Activated CD4-positive, alpha-beta T cell treated with anti-CD3 and anti-CD28 coated beads, Interleukin-2, Interleukin-6, amounts not matched to agents 100 ng/mL and 50 ng/mL, durations not matched to agents 16 hours and 8 hours (primary cell): ENCODE measurements around the gene PACSIN2.
A peak's percentile ranks its signal among the peaks of the same experiment; 100 is the strongest.
"Not testable (repeated sequence)": the region's sequence is repeated elsewhere in the genome, so short reads cannot be mapped to it uniquely, and the experiment has no call there.

Experiments
- DNase-seq: peaks from one replicate; pipeline ENCODE4 v3.0.0-alpha.2; 2020

The PACSIN2 gene

DNA sequence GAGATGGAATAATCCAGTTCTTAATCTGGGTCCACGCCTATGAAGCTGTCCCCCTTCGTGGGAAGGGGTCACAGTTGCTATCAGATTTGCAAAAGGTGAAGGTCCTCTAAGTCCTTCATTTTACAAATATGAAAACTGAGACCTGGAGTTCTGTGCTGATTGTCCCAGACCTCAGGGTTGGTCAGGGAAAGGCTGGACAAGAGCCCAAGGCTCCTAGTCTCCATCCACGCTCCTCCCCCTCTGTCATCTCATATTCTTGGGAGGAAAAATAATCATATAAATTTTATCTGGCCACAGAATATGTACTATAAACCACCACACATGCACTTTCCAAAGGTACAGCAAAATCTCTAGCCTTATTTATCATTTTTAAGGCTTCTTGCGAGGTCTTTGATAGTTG is 5.5 kb downstream of the PACSIN2 start:
- DNase-seq = no peak

DNA sequence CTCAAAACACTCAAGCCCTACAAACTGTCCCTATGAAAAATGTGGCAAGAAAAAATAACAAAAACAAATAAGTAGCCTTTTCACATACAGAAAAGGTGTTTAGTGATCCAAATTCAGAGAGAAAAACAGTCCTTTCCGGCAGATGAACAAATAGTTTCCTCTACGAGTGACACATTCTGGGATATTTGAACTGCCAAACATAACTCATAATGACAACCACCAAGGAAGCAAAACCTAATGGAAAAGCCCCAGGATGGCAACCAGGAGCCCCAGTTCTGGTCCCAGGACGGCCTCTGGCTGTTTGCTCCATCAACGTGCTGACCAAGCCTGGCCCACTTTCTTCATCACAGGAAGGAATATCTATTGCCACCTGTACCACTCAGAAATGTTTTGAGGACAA is 6.0 kb downstream of the PACSIN2 start:
- no peak for DNase-seq

DNA sequence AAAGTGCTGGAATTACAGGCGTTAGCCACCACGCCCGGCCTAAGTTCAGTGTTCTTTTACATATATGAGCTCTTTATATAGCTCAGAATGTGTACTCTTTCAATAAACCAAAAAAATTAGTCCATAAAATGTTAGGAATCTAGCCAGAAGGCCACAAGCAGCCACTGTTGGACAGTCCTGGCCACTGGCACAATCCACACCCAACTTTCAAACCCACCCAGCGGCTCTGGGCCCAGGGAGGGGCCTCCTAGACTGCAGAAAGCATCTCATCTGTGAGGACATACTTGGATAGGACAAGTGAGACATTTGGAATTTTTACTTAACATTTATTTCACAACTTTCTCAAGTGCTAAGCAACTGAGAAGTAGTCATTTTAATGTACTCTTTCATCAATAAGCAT is 6.4 kb downstream of the PACSIN2 start:
- DNase-seq = no peak

DNA sequence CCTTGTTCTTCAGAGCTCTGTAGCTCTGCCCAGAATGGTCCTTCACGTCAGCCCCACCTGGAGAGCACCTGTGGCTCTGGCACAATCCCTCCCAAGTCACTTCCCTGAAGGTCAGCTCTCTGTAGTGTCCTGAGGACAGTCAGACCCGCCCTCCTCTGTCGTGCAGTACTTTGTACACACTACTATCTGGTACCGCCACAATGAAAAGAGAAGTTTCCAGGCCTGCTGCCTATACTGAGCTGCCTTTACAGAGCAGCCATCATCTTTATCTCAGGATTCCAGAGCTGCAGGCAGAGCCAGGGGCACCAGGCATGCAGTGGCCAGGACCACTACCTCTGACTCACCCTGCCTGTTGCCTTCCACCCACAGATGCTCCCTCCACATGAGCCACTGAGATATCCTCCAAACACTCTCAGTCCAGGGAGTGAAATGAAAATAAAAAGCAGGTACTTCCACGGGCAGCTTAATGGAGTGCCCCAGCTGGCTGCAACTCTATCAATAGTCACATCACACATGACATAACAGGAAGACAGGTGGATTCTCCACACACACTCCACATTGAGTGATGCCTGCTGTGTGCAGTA is 7.3 kb downstream of the PACSIN2 start:
- DNase-seq = no peak

DNA sequence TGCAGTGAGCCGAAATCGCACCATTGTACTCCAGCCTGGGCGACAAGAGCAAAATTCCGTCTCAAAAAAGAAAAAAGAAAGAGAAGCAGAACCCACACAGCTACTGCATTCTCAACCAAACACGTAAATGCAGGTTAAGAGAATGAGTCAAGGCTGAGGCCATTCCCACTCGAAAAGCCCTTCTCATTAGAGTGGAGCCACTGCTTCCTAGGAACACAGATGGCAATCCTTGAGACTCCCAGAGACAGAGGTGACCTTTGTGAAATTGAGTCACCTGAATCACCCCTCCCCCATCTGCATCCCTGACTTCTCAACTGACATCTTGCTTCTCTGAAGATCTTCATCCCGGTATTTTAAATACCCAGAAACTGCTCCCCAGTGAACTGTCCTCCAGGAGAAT is 8.2 kb downstream of the PACSIN2 start:
- DNase-seq = no peak

DNA sequence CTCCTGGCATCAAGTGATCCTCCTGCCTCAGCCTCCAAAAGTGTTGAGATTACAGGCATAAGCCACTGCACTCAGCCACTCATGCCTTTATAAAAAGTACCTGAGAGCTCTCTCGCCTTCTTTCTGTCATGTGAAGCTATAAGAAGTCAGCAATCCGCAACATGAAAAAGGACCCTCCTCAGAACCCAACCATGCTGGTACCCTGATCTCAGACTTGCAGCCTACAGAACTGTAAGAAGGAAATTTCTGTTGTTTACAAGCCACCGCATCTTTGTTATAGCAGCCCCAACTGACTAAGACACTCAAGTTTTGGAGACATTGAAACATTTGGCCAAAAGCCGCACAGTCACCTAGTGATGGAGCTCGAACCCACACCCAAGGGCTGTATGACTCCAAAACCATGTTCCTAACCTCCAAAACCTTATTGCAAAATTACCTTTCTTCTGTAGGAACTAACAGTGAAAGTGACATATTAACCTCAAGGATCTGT is 8.9 kb downstream of the PACSIN2 start:
- DNase-seq = no peak

DNA sequence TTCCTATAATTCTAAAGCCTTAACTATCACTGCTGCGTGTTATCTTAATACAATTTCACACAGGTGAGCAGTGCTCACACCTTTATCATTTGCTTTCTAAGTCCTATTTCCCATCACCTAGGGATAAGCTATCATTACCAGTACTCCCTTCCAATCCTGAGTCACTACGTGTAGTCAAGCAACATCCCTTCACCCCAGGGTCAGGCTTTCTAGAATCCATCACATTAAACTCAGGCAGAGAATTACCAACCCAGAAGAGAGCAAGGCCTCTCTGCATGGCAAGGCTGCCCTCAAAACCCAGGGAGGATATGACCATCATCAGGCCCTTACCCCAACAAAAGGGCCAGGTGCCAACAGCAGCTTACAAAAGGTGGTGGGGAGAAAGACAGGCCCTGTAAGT is 9.8 kb downstream of the PACSIN2 start:
- no peak for DNase-seq

DNA sequence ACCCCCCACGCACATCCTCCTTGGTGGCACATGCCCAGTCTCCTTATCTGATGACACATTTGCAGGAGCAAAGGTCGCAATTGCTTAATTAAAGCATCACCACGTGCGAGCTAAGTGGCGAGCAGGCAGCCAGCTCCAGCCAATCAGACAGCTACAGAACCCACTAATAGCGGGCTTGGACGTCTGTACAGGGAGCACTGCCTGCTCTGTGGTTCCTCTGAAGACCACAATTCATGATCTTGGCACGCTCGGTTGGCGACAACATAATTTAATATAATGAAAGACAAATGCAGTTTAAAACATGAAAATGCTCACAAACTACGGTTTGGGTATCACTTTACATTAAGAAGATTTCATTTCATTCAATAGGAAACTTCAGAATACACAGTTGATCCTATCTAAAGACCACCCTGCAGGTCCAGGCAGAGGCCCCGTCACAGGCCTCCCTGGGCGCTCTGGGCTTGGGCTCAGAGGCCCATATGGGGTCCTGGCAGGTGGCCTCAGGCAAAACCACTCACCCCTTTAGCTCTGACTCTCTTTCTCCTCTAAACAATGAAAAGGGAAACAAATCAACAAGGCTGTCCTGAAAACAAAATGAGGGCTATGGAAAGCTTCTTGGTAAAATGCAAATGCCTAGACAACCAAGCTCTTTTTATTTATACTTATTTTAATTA is 10.4 kb downstream of the PACSIN2 start:
- DNase-seq = no peak

DNA sequence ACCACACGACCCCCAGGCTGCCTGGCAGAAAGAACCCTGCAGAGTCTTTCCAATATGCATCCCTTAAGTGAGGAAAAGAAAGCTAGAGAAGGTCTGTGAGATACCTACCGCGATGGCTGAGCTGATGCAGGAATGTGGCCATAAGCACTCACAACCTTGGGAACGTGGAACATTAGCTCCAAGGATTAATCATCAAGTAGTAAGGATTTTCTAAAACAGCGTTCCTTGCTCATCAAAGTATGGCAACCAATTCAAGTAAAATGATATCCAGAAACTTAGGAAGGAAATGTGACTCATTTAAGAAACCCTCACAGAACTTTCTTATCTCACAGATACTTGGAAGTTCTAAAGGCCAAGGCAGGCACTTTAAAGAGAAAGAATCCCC is 12.8 kb downstream of the PACSIN2 start:
- DNase-seq = peak; percentile 32

DNA sequence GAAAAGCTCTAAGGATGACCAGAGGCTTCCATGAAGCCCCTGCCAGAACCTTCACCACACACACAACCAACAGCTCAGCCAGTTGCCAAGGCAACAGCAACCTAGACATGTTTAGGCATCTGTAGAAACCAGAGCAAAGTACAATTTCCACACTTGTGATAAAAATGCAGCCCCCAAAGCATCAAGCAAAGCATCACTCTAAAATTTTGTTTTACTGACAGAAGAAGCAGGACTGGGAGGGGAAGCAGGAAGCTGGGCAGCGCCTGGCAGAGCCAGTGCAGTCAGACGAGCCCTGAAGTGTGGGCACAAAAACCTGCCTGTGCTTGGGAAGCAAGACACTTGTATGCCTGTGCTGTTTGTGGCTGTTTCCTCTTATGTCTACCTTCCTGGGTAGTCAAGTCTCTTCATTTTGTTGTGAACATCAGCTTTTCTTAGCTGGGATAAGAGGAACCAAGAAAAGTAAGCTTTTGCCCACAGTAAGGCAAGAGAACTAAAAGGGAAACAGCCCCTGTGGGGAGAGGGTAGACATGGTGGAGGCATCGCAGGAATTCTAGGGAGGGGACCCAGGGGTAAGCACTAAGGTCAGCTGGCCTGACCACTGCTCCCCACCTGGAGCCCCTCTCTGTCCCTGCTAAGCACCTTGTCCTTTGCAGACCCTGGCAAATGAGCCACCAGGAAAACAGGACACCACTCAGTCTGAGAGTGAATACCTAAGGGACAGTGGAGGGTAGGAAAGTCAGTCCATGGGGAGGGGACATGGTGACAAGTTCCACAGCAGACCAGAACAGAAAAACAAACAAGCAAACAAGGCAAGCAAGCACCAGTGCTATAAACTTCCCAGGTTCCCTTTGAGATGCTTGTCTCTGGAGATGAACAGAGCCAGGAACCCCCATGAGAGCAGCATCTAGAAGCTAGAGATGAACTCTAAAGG is 13.4 kb downstream of the PACSIN2 start:
- peak; percentile 34 for DNase-seq

DNA sequence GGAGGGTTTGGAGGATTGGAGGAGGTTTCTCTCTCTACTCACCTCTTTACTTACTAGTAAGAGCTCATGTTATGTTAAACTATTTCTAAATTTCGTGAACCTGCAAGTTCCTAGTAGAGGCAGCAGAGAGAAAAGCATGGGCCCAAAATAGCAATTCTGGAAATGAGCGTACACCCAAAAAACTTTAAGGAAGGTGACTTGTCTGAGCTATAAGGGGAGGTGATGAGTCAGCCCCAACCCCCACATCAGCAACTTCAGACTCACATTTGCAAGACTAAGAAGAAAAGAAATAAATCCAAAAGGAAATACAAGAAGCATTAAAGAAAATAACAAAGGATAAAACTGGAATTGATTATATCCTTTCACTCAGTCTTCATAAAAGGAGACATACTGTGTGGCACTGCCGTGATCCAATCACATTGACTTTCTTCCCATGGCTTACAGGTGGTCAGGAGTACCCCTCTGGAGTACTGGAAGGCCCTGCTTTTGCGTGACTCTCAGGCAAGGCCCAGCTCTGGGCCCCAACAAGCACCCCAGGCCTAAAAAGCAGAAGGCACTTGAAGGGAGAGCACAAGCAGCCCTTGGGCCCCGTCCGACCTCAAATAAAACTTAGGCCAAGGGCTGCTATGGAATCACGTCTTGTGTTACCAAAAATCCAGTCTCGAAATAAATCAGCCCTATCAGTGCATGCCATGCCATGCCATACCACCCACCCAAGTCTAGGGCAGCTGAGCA is 14.3 kb downstream of the PACSIN2 start:
- peak; percentile 78 for DNase-seq

DNA sequence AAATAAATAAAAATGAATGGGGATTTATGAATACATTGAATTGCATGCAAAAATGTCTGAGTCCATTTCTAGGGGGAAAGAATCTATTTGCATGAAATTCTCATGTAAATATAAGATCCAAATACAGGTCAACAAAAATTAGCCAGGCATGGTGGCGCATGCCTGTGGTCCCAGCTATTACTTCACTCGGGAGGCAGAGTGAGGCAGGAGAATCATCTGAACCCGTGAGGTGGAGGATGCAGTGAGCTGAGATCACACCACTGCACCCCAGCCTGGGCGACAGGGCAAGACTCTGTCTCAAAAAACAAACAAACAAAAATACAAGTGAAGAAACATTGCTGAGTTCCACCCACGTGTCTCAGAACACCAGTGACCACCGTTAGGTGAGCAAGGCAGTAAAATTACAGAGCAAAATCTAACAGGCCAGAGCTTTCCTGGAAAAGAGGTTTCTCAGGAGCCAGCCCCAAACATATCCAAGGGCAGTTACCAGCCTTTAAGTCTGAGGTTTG is 17.3 kb downstream of the PACSIN2 start:
- DNase-seq = no peak

DNA sequence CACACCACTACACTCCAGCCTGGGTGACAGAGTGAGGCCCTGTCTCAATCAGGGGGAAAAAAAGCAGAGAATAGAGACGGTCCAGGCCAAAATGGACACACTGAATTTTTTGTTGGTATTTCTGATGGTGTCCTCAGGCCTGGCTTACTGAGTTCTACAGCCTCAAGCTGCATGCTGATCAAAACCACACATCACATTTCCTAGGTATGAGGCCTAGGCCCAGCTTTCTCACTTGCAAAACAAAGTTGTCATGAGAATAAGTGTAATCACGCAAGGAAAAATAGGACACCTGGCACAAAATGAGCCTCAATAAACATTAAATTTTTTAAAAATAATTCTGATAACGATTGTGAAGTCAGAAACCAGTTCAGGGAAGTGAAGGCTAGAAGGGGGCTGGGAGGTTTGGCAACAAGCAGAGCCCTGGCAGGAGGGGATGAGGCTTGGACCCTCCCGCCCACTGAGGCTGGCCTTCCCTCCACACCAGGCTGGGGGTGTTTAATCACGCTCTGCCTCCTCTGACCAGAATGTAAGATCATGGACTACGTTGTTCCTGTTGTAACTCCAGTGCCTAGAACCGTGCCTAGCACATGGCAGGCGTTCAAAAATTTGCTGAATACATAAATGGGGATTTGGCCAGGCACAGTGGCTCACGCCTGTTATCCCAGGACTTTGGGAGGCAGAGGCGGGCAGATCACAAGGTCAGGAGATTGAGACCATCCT is 18.1 kb downstream of the PACSIN2 start:
- DNase-seq = no peak

DNA sequence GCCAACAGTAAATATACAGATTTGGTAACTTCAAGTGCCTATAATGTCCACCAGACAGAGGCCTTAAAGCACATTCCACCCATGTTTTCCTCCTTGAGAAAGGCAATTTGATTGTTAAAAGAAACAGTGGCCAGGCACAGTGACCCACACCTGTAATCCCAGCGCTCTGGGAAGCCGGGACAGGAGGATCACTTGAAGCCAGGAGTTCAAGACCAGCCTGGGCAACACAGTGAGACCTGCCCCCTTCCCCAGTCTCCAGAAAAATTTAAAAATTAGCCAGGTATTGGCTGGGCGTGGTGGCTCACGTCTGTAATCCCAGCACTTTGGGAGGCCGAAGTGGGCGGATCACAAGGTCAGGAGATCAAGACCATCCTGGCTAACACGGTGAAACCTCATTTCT is 19.3 kb downstream of the PACSIN2 start:
- not testable (repeated sequence) for DNase-seq

DNA sequence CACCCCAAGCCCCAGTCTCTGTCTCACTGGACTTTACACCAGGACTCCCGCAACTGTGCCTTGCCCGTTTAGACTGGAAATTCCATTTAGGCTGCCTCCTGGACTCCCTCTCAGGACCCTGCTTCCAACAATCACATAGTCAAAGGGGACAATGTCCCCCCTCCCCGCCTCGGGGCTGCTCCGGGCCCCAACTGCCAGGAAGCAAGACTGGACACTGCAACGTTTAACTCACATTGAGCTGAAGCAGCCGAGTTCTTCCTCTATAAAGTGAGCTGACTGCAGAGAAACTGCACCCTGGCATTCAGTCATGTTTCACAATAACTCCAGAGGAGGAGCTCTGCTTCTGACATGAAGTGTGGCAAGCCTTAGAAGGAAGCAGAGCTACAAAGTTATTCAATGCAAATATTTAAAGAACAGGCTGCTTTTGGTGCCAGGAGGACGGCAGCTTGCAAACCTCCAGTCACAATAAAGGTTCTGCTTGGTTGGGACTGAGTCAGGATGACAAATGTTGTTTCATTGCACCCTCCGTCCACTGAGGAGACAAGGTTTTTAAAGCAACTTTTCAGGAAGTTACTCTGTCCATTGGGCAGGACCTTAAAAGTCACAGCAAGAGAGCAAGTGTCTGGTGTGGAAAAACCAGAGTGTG is 19.9 kb downstream of the PACSIN2 start:
- no peak for DNase-seq

DNA sequence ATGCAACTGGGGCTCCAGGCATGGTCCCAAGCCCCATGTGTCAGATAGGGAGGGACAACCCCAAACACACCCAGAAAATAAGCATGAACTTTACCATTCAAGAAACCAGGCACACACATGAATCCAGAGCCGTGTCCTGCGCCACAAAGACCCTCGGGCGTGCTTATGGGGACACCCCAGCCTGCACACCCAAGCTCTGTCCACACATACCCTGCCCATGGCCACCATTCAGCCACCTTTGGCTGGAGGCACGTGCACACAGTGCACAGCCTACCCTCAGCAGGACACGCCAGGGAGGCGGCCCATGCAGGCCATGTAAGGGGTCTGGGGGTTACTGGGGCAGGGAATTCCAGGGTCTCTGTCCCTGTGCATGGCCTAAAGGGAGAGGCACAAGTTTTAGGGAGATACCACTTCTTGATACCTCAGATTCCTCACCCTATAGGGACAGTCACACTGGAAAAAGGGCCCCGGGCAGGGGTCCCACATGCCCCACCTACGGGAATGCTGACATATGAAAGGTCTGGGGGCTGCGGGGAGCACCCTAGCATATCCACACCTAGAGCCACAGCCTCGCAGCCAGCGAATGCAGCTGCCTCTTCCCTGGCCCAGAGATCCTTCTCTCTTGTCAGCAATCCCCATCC is 20.6 kb downstream of the PACSIN2 start:
- no peak for DNase-seq

DNA sequence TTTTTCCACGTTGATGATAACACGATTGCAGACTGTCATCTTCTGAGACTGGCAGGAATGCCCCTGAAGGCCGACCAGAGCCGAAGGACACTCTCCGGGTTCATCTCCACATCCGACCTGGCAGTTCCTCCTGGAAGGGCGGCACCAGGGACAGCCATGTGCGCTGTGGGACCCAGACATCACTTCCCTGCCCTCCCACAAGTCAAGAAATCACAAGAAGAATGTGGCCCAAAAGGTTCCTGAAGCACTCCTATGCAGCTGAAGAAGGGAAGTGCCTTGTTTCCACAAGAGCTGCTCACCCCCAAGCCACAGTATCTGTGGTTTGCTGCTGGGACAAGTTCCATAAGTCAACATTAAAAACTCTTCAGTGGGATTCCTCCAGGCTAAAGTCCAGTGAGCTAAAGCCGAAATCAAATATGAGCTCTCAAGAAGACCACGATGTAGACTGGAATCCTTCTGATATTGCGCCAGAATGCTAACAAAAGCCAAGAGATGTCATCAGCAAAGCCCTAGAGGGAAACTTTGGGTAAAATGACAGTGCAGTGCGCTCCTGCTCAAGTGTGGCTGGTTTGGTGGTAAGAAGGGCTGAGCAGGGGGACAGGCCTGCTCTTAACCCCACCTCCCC is 21.2 kb downstream of the PACSIN2 start:
- DNase-seq = no peak

DNA sequence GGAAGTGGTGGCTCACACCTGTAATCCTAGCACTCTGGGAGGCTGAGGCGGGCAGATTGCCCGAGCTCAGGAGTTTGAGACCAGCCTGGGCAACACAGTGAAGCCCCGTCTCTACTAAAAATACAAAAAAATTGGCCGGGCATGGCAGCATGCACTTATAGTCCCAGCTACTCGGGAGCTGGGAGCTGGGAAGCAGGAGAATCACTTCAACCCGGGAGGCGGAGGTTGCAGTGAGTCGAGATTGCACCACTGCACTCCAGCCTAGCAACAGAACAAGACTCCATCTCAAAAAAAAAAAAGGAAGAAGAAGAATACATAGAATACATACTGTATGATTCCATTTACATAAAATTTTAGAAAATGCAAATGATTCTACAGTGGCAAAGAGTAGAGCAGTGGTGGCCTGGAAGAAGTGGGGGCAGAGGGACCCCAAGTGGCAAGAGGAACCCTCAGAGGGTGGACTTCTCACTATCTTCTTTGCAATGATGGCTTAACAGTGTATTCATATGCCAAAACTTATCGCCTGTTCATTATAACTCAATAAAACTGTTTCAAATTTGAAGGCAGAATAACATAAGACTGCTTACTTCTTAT is 22.0 kb downstream of the PACSIN2 start:
- DNase-seq = no peak

DNA sequence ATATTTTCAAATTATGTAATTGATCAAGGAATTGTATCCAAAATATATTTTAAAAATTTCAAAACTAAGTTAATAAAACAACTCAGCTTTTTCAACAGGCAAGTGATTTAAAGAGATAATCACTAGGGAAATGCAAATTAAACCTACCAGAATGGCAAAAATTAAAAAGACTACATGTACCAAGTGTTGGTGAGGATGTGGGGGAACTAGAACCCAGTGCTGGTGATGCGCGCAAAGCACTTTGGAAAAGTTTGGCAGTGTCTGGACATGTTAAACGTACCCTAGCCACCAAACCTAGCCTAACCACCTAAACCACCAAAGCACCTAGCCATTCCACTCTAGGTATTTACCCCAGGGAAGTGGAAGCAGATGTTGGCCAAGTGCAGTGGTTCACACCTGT is 22.9 kb downstream of the PACSIN2 start:
- no peak for DNase-seq

DNA sequence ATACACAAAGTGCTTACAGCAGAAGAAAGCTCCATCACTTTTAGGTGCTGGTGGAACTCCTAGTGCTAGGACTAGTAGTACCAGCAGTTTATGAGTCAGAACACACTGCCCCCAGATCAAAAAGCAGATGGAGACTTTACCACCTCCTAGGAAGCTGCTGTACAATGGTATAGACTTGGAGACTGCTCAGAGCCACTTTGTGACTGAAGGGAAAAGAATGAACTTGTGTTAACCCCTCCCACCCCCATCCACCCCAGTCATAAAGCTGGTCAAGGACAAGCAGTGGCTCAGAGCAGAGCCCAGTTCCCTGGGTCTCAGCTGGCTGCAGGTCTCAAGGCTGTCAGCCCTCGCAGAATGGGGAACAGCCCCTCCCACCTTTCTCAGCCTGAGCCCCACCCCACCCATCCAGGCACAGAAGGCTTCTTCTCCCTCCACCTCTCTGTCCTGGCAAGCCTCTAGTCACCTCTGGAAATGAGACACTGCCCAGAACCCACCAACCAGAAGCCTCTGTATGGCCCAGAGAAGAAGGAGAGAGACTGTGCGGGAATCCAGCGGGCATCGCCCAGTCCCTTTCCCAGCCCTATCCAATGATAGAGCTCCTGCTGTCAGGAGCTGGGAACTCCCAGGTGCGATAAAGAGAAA is 23.8 kb downstream of the PACSIN2 start:
- DNase-seq = no peak
